Stimulated activated CD4-positive, alpha-beta T cell treated with anti-CD3 and anti-CD28 coated beads, Interleukin-2, amount 100 ng/mL, for 4 hours (primary cell): ENCODE measurements around the gene POF1B.
"Not testable (repeated sequence)": the region's sequence is repeated elsewhere in the genome, so short reads cannot be mapped to it uniquely, and the experiment has no call there.

Source experiments
- DNase-seq: peaks from one replicate; pipeline ENCODE4 v3.0.0-alpha.2; 2020; ENCODE audit warnings: low read depth

POF1B gene, protein sequence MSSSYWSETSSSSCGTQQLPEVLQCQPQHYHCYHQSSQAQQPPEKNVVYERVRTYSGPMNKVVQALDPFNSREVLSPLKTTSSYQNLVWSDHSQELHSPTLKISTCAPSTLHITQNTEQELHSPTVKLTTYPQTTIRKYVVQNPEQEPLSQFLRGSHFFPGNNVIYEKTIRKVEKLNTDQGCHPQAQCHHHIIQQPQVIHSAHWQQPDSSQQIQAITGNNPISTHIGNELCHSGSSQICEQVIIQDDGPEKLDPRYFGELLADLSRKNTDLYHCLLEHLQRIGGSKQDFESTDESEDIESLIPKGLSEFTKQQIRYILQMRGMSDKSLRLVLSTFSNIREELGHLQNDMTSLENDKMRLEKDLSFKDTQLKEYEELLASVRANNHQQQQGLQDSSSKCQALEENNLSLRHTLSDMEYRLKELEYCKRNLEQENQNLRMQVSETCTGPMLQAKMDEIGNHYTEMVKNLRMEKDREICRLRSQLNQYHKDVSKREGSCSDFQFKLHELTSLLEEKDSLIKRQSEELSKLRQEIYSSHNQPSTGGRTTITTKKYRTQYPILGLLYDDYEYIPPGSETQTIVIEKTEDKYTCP

DNA sequence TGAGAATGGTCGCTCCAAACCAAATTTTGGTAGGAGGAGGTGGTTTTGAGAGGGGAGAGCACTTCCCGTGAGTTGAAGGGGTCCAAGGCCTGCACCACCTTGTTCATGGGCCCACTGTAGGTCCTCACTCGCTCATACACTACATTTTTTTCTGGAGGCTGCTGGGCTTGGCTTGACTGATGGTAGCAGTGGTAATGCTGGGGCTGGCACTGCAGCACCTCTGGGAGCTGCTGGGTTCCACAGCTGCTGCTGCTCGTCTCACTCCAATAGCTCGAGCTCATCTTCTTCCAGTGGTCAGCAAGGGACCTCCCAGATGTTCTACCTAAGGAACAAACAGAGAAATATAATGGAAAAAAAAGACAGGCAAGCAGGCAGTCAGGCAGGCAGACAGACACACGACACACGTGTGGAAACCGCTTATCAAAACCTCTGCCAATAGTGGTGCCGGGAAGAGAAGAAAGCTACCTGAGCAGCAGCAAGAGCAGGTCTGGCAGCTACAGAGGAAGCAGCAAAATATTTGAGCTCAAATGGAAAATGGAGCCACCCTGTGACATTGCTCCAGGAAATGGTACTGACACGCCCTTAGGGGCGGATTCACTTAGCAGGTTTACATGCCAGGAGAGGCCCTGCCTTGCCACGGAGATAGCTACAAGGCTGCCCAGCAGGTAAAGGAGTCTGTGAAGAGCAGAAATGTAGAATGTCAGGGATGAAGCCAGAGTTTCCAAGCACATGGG lies at the start of gene POF1B:
POF1B (minus strand) TSS at position 492 of the 734 bp plus-strand sequence; CDS start at position 281, 211 bp downstream.
- no peak for DNase-seq

DNA sequence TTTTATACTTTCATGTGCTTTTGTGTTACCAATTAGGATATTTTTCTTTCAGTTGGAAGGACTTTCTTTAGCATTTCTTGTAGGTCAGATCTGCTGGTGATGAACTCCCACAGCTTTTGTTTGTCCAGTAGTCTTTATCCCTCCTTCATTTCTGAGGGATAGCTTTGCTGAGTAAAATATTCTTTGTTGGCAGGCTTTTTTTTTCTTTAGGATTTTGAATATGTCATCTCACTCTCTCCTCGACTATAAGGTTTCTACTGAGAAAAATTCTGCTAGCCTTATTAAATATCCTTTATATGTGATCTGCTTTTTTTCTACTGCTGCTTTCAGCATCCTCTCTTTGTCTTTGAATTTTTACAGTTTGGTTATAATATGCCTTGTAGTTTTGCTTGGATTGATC lies 49.6 kb upstream of the POF1B start:
- no peak for DNase-seq

DNA sequence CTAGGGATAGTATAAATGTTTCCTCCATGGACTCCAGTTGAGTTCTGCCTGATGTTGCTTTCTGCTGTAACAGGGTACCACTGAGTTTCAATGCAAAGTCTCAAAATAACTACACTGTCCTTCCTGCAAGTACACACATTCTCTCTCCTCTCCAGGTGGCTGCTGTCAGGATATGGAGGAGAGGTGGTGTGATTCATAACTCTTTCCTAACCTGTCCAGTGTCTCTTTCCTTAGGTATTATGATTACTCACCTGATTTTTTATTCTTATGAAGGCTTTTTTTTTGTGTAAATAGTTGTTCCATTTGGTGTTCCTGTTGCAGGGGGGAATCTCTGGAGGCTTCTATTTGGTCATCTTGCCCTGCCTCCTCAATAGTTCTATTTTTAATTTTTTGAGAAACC lies 39.8 kb upstream of the POF1B start:
- DNase-seq = no peak

DNA sequence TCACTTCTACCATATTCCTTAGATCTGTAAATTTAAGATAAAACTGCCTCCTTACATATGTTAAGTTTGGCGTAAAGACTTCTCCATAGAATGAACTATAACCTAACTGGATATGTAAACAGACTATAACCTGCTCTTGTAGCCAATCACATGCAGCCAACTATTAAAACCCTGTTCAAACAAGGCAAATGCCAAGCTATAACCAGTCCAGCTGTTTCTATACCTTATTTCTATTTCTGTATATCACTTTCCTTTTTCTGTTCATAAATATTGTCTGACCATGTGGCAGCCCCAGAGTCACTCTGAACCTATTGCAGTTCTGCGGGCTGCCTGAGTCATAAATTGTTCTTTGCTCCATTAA lies 12.4 kb upstream of the POF1B start:
- no peak for DNase-seq

DNA sequence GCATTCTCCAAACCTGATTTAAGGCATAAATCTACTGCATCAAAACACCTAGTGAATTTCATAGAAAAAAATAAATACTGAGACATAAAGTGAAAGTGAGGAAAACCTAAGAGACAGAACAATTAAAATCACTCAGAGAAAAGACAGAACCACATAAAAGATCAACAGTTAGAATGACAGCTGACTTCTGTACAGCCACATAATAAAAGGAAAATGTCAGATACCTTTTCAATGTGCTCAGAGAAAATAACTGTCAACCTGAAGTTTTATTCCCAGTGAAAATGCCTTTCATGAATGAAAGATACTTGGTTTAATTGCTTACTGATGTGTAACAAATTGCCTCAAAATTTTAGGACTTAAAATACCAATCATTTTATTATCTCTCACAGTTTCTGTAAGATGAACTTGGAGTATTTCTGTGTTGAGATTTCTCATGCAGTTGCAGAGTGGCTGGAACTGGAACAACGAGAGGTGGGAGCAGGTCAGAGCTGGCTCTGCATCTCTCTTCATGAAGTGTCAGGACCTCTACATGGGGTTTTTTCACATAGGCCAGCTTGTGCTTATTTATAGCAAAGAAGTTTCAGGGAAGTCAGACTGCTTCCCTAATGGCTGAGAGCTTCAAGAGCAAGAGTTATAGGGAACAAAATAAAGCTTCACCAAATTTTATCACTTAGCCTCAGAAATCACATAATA lies 11.9 kb upstream of the POF1B start:
- DNase-seq = no peak

DNA sequence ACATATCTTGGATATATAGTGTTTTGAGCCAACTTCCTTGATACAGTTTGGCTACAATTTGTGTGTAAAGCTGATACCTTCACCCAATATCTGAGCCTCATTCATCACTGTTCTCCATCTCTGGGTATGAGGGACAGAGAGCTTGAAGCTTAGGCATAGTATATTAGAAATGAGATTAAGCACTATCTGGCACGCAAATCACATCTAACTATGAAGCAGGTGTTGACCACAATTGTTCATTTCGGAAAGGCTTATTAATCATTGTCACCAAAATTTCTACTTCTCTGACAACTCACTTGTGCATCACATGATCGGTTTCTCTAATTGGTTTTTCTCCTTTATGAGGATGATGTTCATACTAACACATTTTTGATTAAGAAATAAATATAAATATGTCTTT lies 2.1 kb upstream of the POF1B start:
- DNase-seq = no peak

DNA sequence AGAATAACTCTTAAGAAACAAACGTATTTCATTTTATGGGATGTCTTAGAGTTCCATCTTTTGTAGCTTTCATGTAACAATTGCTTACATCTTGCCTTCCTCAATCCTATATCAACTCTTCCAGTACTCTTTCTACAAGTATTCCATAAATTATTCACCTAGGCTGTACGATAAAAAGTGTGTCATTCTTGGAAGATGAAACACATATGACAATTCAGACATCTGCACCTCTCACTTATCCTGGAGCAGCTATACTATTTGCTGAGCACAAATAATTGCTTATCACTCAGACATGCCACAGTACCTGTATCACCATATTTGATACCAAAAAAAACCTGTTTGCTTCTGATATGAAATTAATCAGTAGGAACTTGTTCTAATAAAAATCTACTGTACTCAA lies 1.0 kb downstream of the POF1B start:
- no peak for DNase-seq

DNA sequence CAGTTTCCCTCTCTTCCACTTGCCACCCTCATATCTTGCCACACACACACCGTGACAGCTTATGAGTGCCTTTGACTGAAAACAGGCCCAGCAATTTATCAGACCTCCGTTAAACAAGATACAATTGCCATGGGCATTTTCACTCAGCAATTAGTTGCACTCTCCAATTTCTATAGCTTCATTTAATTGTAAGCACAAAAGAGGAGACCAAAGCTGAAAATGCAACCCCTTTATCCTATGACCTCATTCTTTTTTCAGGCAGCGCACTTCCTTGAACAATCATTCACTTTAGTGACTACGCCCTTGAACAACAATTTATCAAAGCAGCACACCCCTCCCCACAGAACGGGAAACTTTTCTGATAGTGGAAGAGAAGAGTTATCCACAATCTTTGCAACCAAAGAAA lies 4.1 kb downstream of the POF1B start:
- no peak for DNase-seq

DNA sequence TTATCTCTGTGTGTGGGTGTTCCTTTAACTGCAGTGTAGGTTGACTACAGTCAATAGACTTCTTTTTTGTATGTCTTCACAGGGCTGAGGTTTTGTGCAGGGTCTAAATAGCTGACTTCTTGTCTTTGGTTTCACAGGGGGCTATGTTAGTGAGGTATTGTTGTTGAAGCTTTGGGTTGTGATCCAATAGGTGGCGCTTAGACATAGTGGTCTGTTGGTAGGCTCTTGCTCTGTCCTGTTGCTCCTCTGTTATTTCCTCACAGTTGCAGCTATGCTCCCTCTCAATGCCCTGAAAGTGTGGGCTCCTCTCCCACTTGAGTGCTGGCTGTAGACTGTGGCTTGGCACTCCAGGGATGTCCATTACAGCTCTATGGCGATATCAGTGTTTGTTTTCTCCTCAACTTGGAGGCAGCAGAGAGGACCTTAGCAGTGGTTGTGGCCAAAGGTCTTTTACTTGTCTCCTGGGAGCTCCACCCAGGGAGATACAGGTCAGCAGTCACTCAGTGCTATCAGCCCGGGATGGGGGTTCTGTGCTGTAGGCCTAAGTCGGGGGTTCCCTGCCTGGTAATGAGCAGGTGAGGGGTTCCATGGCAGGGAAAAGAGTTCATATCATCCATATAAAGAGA lies 14.0 kb downstream of the POF1B start:
- no peak for DNase-seq

DNA sequence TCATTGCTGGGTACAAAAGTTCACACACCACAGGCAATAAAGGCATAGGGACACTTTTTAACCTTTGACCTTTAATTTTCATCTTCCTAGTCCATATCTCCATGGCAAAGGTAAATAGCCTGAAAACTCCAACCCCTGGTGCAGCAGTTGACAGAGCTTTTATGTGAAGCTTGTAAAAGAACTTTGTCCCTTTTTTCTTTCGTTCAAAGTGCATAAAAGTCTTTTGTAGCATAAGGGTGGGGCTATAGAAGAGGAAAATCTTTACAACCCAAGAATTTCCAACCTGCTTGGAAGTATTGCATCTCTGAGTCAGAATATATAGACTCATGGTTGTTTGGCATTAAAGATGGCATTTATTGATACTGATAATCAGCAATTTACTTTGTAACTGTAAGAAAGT lies 20.4 kb downstream of the POF1B start:
- DNase-seq = no peak

DNA sequence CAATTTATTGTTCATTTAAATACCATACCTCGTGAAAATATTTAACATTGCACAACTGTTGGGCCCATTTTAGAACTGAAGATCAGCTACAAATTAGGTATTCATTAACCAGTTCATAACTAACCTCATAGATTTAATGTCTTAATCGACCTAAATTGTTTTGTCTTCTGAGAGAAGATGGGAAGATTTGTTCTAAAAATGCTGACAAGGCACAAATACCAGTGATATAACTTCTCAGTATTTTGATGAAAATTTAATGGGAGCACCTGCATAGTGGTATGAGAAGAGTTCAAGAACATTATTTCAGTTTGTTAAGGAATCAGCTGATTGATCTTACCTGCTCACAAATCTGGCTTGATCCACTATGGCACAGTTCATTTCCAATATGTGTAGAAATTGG lies 33.9 kb downstream of the POF1B start:
- DNase-seq = no peak

DNA sequence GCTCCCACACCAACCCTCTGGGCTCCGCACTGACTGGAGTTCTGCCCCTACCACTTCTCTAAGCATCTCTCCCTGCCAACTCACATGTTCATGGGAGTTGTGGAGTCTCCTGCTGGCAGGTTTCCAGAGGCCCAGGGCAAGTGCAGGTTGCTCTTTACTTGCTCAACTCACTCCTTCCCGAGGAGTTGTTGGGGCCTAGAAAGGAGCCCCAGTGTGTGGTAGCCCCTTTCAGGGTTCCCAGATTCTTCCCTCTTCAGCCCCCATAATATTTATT lies 52.5 kb downstream of the POF1B start:
- no peak for DNase-seq

DNA sequence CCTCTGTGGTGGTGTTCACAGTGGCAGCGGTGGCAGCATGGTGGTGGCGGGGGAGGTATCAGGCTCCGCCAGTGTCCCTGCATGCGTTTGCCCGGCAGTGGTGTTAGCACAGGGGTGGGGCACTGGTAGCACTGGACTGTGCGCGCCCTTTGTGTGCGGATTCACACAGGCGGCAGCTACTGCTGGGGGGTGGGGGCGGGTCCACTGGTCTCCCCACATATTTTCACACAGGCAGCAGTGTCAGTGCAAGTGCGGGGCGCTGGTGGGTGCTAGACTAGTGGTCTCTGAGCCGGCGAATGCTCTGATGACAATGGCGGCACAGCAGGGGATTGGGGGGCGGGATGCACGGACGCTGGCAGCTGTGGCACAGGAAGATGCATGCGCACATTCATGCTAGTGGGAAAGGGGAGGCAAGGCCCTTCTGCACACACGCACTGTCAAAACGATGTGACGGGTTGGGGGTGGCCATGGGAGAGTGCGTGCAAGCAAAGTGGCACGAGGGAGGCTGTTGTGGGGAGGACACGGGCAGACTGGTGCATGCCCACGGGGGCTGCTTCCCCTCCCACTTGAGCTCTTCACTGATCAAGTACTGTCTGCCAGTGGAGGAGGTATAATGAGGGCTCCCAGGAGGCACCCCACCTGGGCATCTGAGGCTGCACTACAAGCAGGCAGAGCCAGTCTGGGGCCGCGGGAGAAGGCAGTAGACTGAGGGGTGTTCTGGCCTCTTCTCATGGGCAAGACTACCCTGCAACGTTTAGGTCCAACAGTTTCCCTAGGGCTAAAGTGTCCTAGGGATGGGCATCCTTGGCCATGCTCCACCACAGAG lies 53.0 kb downstream of the POF1B start:
- no peak for DNase-seq

DNA sequence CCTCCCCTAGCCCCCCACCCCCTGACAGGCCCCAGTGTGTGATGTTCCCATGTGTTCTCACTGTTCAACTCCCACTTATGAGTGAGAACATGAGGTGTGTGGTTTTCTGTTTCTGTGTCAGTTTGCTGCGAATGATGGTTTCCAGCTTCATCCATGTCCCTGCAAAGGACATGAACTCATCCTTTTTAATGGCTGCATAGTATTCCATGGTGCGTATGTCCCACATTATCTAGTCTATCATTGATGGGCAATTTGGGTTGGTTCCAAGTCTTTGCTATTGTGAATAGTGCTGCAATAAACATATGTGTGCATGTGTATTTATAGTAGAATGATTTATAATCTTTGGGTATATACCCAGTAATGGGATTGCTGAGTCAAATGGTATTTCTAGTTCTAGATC lies 68.1 kb downstream of the POF1B start:
- not testable (repeated sequence) for DNase-seq

DNA sequence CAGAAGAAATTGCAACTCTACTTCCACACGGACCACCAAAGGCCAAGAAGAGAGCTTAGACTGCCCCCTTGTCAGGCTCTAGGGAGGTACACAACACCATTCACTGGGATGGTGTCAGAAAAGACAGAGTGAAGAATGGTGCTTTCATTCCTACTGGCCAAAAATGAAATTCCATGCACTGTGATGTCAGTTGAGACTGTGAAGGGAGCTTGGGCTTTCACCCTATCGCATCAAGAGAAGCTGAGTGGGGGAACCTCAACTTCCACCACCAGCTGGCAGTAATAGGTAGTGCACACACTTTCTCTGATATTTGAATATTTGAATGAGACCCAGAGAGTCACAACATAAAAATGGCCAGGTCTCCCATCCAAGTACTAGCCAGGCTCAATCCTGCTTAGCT lies 69.7 kb downstream of the POF1B start:
- DNase-seq = no peak

DNA sequence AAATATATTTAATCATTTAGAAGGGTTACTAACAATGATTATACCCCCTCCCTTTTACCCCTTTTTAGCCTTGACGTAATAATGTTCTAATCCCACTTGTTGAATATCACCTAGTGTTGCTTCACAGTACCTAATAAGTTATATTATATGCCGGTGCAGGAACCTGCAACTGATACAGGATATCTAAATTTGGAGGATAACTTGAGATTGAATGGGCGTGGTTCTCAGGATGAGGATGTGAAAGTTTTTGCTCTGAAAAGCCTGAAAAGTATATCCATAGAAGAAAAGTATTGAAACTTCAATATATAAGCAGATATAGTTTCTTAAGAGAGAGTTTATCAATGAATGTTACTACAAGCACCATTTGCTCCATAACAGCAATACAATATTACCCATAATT lies 75.9 kb downstream of the POF1B start:
- no peak for DNase-seq

DNA sequence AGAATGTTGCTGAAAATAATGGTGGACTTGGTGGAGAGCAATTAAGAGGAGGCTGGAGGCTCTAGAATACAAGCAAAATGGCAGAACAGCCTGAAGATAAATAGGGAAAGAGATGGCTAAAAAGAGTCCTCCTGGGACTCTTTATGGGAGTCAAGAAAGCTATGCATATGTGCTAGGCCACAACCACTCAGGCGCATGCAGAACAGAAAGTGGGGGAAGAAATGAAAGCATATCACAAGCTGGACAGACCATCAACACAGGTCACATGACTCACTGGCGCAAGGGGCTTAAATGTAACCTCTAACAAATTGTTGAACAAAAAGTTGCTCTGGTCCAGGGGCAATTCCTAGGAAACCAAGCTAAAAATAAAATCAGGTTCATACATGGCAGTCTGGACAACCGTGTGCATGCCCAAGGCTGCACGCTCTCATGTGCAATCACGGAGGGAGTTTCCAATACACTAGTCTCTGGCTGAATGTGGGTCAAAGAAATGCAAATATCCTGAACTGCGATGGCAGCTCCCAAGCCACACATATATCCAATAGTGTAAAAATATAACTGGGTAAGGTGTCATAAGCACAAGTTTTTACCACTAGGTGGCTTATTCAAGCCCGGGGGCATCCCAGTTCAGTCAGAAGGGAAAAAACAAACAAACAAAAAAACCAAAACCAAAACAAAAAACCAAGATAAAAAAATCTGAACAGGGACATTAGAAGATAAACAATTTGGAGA lies 90.3 kb downstream of the POF1B start:
- no peak for DNase-seq

DNA sequence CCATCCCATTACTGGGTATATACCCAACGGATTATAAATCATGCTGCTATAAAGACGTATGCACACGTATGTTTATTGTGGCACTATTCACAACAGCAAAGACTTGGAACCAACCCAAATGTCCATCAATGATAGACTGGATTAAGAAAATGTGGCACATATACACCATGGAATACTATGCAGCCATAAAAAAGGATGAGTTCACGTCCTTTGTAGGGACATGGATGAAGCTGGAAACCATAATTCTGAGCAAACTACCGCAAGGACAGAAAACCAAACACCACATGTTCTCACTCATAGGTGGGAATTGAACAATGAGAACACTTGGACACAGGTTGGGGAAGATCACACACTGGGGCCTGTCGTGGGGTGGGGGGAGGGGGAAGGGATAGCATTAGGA lies 94.2 kb downstream of the POF1B start:
- DNase-seq = not testable (repeated sequence)

DNA sequence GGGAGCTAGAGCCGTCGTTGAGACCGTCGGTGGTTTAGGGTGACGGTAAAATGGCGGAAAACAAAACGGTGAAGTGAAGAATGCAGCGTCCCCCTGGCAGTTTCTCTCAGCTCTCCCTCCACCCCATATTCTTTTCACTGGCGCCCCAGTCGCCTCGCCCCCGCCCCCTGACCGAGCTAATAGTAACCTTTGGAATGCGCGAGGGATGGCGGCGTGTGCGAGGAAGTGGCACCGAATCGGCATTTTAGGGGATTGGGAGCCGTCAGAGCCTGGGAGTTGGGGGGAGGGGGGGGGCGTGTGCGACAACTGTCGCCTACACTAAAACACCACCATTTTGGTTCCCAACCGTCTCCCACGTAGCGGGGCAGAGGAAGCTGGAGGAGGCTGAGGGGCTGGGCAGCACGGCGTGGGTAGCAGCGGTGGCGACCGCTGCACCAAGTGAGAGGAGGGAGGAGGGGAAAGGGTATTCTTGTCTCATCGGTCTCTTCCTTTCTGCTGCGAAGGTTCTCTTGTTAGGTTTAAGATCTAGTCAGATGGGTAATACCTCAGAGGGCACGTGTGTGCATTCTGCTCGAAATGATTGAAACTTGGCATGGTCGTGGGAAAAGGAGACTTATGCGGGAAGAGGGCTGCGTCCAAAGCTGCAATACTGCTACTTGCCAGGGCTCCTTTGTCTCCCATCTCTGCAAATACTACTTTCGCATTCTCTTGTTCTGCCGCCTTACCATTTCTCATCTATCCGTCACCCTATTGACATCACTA lies 134.8 kb downstream of the POF1B start:
- DNase-seq = no peak
